Measurements from ENCODE around the gene TCEAL9.

TCEAL9 gene

GRCh38 chrX:103386332-103386731 lies 30.0 kb downstream of the TCEAL9 start:
- TF ChIP-seq CSRNP3 (CRISPR knock-in tag; IDR thresholded peaks at IDR 0.05) (no peak), ZNF8 (CRISPR knock-in tag; IDR thresholded peaks at IDR 0.05) (no peak)
- ATAC-seq = no peak

GRCh38 chrX:103393487-103393886 lies 37.2 kb downstream of the TCEAL9 start:
- no peak for ATAC-seq
- TF ChIP-seq ESRRG (CRISPR knock-in tag; IDR thresholded peaks at IDR 0.05) = no peak
- no peak for TF ChIP-seq CSDC2 (CRISPR knock-in tag; IDR thresholded peaks at IDR 0.05)

- TF ChIP-seq BACH2 (CRISPR knock-in tag; IDR thresholded peaks at IDR 0.05; ENCODE audit: borderline replicate concordance) (no peak), ZFP3 (CRISPR knock-in tag; IDR thresholded peaks at IDR 0.05) (no peak), RARB (CRISPR knock-in tag; IDR thresholded peaks at IDR 0.05) (no peak), CSDC2 (CRISPR knock-in tag; IDR thresholded peaks at IDR 0.05) (no peak), TSHZ2 (CRISPR knock-in tag; IDR thresholded peaks at IDR 0.05) (no peak), ESRRG (CRISPR knock-in tag; IDR thresholded peaks at IDR 0.05) (no peak), ZNF8 (CRISPR knock-in tag; IDR thresholded peaks at IDR 0.05) (no peak), CREB5 (CRISPR knock-in tag; IDR thresholded peaks at IDR 0.05; ENCODE audit: low read depth) (no peak), TOX (CRISPR knock-in tag; IDR thresholded peaks at IDR 0.05; ENCODE audit: borderline replicate concordance) (no peak), ZC3H10 (CRISPR knock-in tag; IDR thresholded peaks at IDR 0.05) (no peak)
- ATAC-seq = no peak; the same call in 1 of the 3 replicates
These were observed 39.9 kb downstream of the TCEAL9 start for GRCh38 chrX:103396186-103396585.

- TF ChIP-seq ISL1 (CRISPR knock-in tag; IDR thresholded peaks at IDR 0.05) (no peak), CSDC2 (CRISPR knock-in tag; IDR thresholded peaks at IDR 0.05) (no peak), TSHZ2 (CRISPR knock-in tag; IDR thresholded peaks at IDR 0.05) (no peak), TOX (CRISPR knock-in tag; IDR thresholded peaks at IDR 0.05; ENCODE audit: borderline replicate concordance) (no peak), CSRNP3 (CRISPR knock-in tag; IDR thresholded peaks at IDR 0.05) (no peak), ZNF8 (CRISPR knock-in tag; IDR thresholded peaks at IDR 0.05) (no peak), ZC3H10 (CRISPR knock-in tag; IDR thresholded peaks at IDR 0.05) (no peak), TCF4 (CRISPR knock-in tag; IDR thresholded peaks at IDR 0.05; ENCODE audit: borderline replicate concordance) (no peak)
- ATAC-seq = no peak
These were observed 40.4 kb downstream of the TCEAL9 start for GRCh38 chrX:103396660-103397059.

GRCh38 chrX:103397707-103398106 lies 41.4 kb downstream of the TCEAL9 start:
- TF ChIP-seq RARB (CRISPR knock-in tag; IDR thresholded peaks at IDR 0.05) (no peak), ZFP30 (CRISPR knock-in tag; IDR thresholded peaks at IDR 0.05) (no peak)
- no peak for ATAC-seq

All from SK-N-SH treated with all-trans-retinoic acid at 6 μM for 48 hours (cell line).